Naive B cell (primary cell): ENCODE measurements around the gene TRIM67. TPM values are rescaled to one million over a fixed set of nuclear protein-coding genes. Genes with fewer than 3 reads are reported as not detected.
A peak's percentile ranks its signal among the peaks of the same experiment; 100 is the strongest.
"Not testable (repeated sequence)": the region's sequence is repeated elsewhere in the genome, so short reads cannot be mapped to it uniquely, and the experiment has no call there.

Experiments used
- ATAC-seq, 2 donors: fragments of 150-1000 bp; cut with Tn5 transposase; 2 replicates each; pipeline ENCODE4 v1.10.0; 2021; ENCODE audit warnings: low read depth in 2 of 2, mild to moderate bottlenecking in 2 of 2, moderate library complexity in 2 of 2
- DNase-seq: peaks from one replicate; pipeline ENCODE4 v3.0.0; 2022
- H3K27ac Mint-ChIP-seq, 6 donors: one replicate each; pipeline ENCODE4 v1.8.0; 2020 to 2022; ENCODE audit warnings: mild to moderate bottlenecking in 6 of 6, mixed read lengths in 6 of 6, moderate library complexity in 5 of 6, inconsistent platforms in 2 of 6
- H3K27me3 Mint-ChIP-seq, 3 donors: one replicate each; pipeline ENCODE4 v1.8.0; 2021 to 2022; ENCODE audit warnings: mixed read lengths in 3 of 3, mild to moderate bottlenecking in 1 of 3
- H3K36me3 Mint-ChIP-seq, 2 donors: one replicate each; pipeline ENCODE4 v1.8.0; 2020 to 2022; ENCODE audit warnings: mixed read lengths in 2 of 2, inconsistent platforms in 1 of 2, mild to moderate bottlenecking in 1 of 2
- H3K4me1 Mint-ChIP-seq, 3 donors: one replicate each; pipeline ENCODE4 v1.8.0; 2020 to 2022; ENCODE audit warnings: mixed read lengths in 3 of 3, inconsistent platforms in 1 of 3, mild to moderate bottlenecking in 1 of 3, moderate library complexity in 1 of 3
- H3K4me3 Mint-ChIP-seq, 8 donors: one replicate each; pipeline ENCODE4 v1.8.0; 2020 to 2022; ENCODE audit warnings: mild to moderate bottlenecking in 8 of 8, mixed read lengths in 8 of 8, moderate library complexity in 8 of 8, inconsistent platforms in 2 of 8
- H3K9me3 Mint-ChIP-seq, 7 donors: one replicate each; pipeline ENCODE4 v1.8.0; 2020 to 2022; ENCODE audit warnings: mixed read lengths in 7 of 7, mild to moderate bottlenecking in 5 of 7, inconsistent platforms in 2 of 7, moderate library complexity in 1 of 7
- polyA plus RNA-seq, 6 donors: library from polyadenylated mRNA; unstranded; fragments of 300-500 nt; fragmentation: Illumina TruSeq; gene quantifications; one replicate each; pipeline ENCODE4 v1.2.3, GENCODE V29; 2021; ENCODE audit warnings: low read depth in 6 of 6

Gene TRIM67
- polyA plus RNA-seq, 6 donors from 2014 or later, result not detected

GRCh38 chr1:231139125-231139649, 22.7 kb upstream of the TRIM67 start:
- Mint-ChIP-seq H3K4me3 (no peak overlapping the region), H3K36me3 (peaks cover 0 to 9% of the 10 kb centered on the region in 2 donors), H3K27ac (no peak overlapping the region), H3K4me1 (no peaks in the 10 kb centered on the region), H3K9me3 (peaks cover 0 to 11% (median 3%) of the 10 kb centered on the region in 7 donors), H3K27me3 (peaks cover 44 to 50% (median 45%) of the 10 kb centered on the region in 3 donors)
- DNase-seq, result no peak
- no peak for ATAC-seq

- Mint-ChIP-seq H3K4me1 (no peaks in the 10 kb centered on the region), H3K27me3 (peaks cover 45 to 52% (median 50%) of the 10 kb centered on the region in 3 donors), H3K9me3 (peaks cover 0 to 11% (median 3%) of the 10 kb centered on the region in 7 donors), H3K4me3 (no peak overlapping the region), H3K27ac (no peak overlapping the region), H3K36me3 (peaks cover 0 to 9% of the 10 kb centered on the region in 2 donors)
- ATAC-seq, result no peak
- DNase-seq, result no peak
Observed at GRCh38 chr1:231139659-231140654, 21.9 kb upstream of the TRIM67 start.

GRCh38 chr1:231144416-231145193, 17.3 kb upstream of the TRIM67 start:
- Mint-ChIP-seq H3K4me1 (no peaks in the 10 kb centered on the region), H3K27ac (no peak overlapping the region), H3K27me3 (peaks cover 53 to 70% (median 62%) of the 10 kb centered on the region in 3 donors), H3K36me3 (peaks cover 0 to 9% of the 10 kb centered on the region in 2 donors), H3K4me3 (no peak overlapping the region), H3K9me3 (peaks cover 0 to 15% (median 3%) of the 10 kb centered on the region in 7 donors)
- DNase-seq (no peak), ATAC-seq (no peak)

GRCh38 chr1:231147896-231148295, 14.0 kb upstream of the TRIM67 start:
- ATAC-seq (no peak), DNase-seq (no peak)
- peaks cover 9 to 46% (median 23%) of the 10 kb centered on the region in 7 donors for H3K9me3 Mint-ChIP-seq
- no peaks in the 10 kb centered on the region for H3K4me1 Mint-ChIP-seq
- H3K27ac Mint-ChIP-seq, result no peak overlapping the region
- H3K27me3 Mint-ChIP-seq, result peaks cover 33 to 52% (median 48%) of the 10 kb centered on the region in 3 donors
- no peak overlapping the region for H3K4me3 Mint-ChIP-seq
- H3K36me3 Mint-ChIP-seq, result peaks cover 4 to 11% of the 10 kb centered on the region in 2 donors

GRCh38 chr1:231151811-231152210, 10.0 kb upstream of the TRIM67 start:
- ATAC-seq, result no peak
- peaks cover 7 to 37% (median 24%) of the 10 kb centered on the region in 7 donors for H3K9me3 Mint-ChIP-seq
- peaks cover 34 to 69% (median 58%) of the 10 kb centered on the region in 3 donors for H3K27me3 Mint-ChIP-seq

GRCh38 chr1:231153726-231154125, 8.1 kb upstream of the TRIM67 start:
- Mint-ChIP-seq H3K27me3 (peaks cover 43 to 59% (median 56%) of the 10 kb centered on the region in 3 donors), H3K27ac (no peak overlapping the region), H3K4me3 (no peak overlapping the region), H3K9me3 (peaks cover 7 to 37% (median 24%) of the 10 kb centered on the region in 7 donors), H3K36me3 (peaks cover 4 to 13% of the 10 kb centered on the region in 2 donors), H3K4me1 (no peaks in the 10 kb centered on the region)
- ATAC-seq (no peak), DNase-seq (no peak)

More at GRCh38 chr1:231151811-231152210, 10.0 kb upstream of the TRIM67 start:
- H3K4me3 Mint-ChIP-seq, result no peak overlapping the region
- H3K27ac Mint-ChIP-seq, result no peak overlapping the region
- peaks cover 4 to 13% of the 10 kb centered on the region in 2 donors for H3K36me3 Mint-ChIP-seq
- H3K4me1 Mint-ChIP-seq, result no peaks in the 10 kb centered on the region
- no peak for DNase-seq

GRCh38 chr1:231155808-231156207, 6.0 kb upstream of the TRIM67 start:
- H3K4me1 Mint-ChIP-seq, result peaks cover 0 to 1% (median under 1%) of the 10 kb centered on the region in 3 donors
- DNase-seq, result no peak
- no peak overlapping the region for H3K27ac Mint-ChIP-seq
- H3K27me3 Mint-ChIP-seq, result peaks cover 56 to 67% (median 64%) of the 10 kb centered on the region in 3 donors
- no peak overlapping the region for H3K4me3 Mint-ChIP-seq
- no peak for ATAC-seq
- peaks cover 7 to 25% (median 16%) of the 10 kb centered on the region in 7 donors for H3K9me3 Mint-ChIP-seq
- peaks cover 4 to 13% of the 10 kb centered on the region in 2 donors for H3K36me3 Mint-ChIP-seq

GRCh38 chr1:231157311-231157710, 4.5 kb upstream of the TRIM67 start:
- no peak overlapping the region for H3K4me3 Mint-ChIP-seq
- H3K27ac Mint-ChIP-seq, result peak overlapping the region in 1 of 6 donors; percentile 29
- peaks cover 4 to 7% of the 10 kb centered on the region in 2 donors for H3K36me3 Mint-ChIP-seq
- DNase-seq, result no peak
- peaks cover 0 to 6% (median 3%) of the 10 kb centered on the region in 3 donors for H3K4me1 Mint-ChIP-seq
- H3K27me3 Mint-ChIP-seq, result peaks cover 56 to 76% (median 67%) of the 10 kb centered on the region in 3 donors
- no peak for ATAC-seq
- H3K9me3 Mint-ChIP-seq, result peaks cover 2 to 11% (median 6%) of the 10 kb centered on the region in 7 donors

GRCh38 chr1:231158141-231158540, 3.7 kb upstream of the TRIM67 start:
- not testable (repeated sequence) for ATAC-seq, H3K36me3 Mint-ChIP-seq, H3K4me1 Mint-ChIP-seq, H3K4me3 Mint-ChIP-seq, H3K9me3 Mint-ChIP-seq, H3K27ac Mint-ChIP-seq, DNase-seq
- peaks cover 51 to 75% (median 60%) of the 10 kb centered on the region in 3 donors for H3K27me3 Mint-ChIP-seq

GRCh38 chr1:231159202-231159962, 2.5 kb upstream of the TRIM67 start:
- no peak for ATAC-seq
- H3K9me3 Mint-ChIP-seq, result peaks cover 0 to 4% (median 0%) of the 10 kb centered on the region in 7 donors
- H3K4me3 Mint-ChIP-seq, result peak overlapping the region in 1 of 8 donors; percentile 21
- H3K4me1 Mint-ChIP-seq, result peaks cover 0 to 10% (median 3%) of the 10 kb centered on the region in 3 donors
- no peak overlapping the region for H3K27ac Mint-ChIP-seq
- no peak for DNase-seq
- peaks cover 49 to 79% (median 66%) of the 10 kb centered on the region in 3 donors for H3K27me3 Mint-ChIP-seq
- H3K36me3 Mint-ChIP-seq, result no peaks in the 10 kb centered on the region

- peak overlapping the region in 3 of 8 donors; percentile 10 to 59 (median 21) for H3K4me3 Mint-ChIP-seq
- ATAC-seq (no peak), DNase-seq (no peak)
- peaks cover 0 to 10% (median 3%) of the 10 kb centered on the region in 3 donors for H3K4me1 Mint-ChIP-seq
- peaks cover 50 to 76% (median 67%) of the 10 kb centered on the region in 3 donors for H3K27me3 Mint-ChIP-seq
- H3K27ac Mint-ChIP-seq, result no peak overlapping the region
- peaks cover 0 to 4% (median 0%) of the 10 kb centered on the region in 7 donors for H3K9me3 Mint-ChIP-seq
- no peaks in the 10 kb centered on the region for H3K36me3 Mint-ChIP-seq
Observed at GRCh38 chr1:231159963-231160761, 1.7 kb upstream of the TRIM67 start.
